ENCODE data around the gene LRRTM3. TPM values are rescaled to one million over a fixed set of nuclear protein-coding genes. Genes with fewer than 3 reads are reported as not detected.

LRRTM3 gene
- total and polyA plus RNA-seq, 2 experiments from 2014 or later: 0.21 to 0.37 TPM

DNA sequence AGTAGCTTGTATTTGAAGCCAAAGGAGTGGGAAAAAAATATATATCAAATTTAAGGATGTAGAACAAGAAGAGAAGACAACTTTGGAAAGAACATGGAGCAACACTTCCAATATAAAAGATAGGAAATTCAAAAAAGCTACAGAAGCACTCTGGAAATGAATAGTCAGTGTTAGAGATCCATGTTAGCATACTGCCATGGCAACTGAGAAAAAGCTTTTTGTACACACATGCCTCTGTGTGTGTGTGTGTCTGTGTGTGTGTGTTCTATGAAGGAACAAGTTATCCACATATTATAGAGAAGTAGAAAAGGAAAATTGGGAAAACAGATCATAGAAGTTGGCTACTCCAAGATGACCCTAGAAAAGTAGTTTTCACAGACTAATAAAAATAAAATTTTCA, 96.3 kb downstream of the LRRTM3 start:
- H3K4me3 ChIP-seq: no peak overlapping the region
- H3K79me2 ChIP-seq (replicated peaks; ENCODE audit: insufficient read depth): no peaks in the 10 kb centered on the region
- no peak overlapping the region for H2AFZ ChIP-seq
- H3K4me3 Mint-ChIP-seq: no peak overlapping the region
- no peaks in the 10 kb centered on the region for H3K36me3 Mint-ChIP-seq (ENCODE audit: low read depth)
- no peak for DNase-seq (ENCODE audit: low spot score)
- H3K4me1 Mint-ChIP-seq: peaks cover 3% of the 10 kb centered on the region; the same call in 2 of the 3 replicates
- no peaks in the 10 kb centered on the region for H3K4me1 ChIP-seq (ENCODE audit: insufficient read depth)
- no peaks in the 10 kb centered on the region for H3K36me3 ChIP-seq (ENCODE audit: insufficient read depth)
- no peaks in the 10 kb centered on the region for H4K20me1 ChIP-seq (replicated peaks; ENCODE audit: insufficient read depth)
- peaks cover 2% of the 10 kb centered on the region for H3K27me3 Mint-ChIP-seq (ENCODE audit: insufficient read depth, low read depth, poor library complexity)
- no peak for TF ChIP-seq EZH2phosphoT487 (IDR thresholded peaks at IDR 0.05; ENCODE audit: unreplicated experiment)
- TF ChIP-seq NANOG (IDR thresholded peaks at IDR 0.05; ENCODE audit: borderline replicate concordance): no peak
- TF ChIP-seq JUNB (IDR thresholded peaks at IDR 0.05; ENCODE audit: unreplicated experiment): no peak
- no peak for TF ChIP-seq ZNF331 (CRISPR knock-in tag; IDR thresholded peaks at IDR 0.05; ENCODE audit: low read depth)
- TF ChIP-seq ZNF114 (CRISPR knock-in tag; IDR thresholded peaks at IDR 0.05): no peak
- TF ChIP-seq, protein P1, sequence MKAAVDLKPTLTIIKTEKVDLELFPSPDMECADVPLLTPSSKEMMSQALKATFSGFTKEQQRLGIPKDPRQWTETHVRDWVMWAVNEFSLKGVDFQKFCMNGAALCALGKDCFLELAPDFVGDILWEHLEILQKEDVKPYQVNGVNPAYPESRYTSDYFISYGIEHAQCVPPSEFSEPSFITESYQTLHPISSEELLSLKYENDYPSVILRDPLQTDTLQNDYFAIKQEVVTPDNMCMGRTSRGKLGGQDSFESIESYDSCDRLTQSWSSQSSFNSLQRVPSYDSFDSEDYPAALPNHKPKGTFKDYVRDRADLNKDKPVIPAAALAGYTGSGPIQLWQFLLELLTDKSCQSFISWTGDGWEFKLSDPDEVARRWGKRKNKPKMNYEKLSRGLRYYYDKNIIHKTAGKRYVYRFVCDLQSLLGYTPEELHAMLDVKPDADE (IDR thresholded peaks at IDR 0.05): no peak
- no peak for TF ChIP-seq STAT1 (IDR thresholded peaks at IDR 0.05; ENCODE audit: unreplicated experiment)
- TF ChIP-seq, protein P2, sequence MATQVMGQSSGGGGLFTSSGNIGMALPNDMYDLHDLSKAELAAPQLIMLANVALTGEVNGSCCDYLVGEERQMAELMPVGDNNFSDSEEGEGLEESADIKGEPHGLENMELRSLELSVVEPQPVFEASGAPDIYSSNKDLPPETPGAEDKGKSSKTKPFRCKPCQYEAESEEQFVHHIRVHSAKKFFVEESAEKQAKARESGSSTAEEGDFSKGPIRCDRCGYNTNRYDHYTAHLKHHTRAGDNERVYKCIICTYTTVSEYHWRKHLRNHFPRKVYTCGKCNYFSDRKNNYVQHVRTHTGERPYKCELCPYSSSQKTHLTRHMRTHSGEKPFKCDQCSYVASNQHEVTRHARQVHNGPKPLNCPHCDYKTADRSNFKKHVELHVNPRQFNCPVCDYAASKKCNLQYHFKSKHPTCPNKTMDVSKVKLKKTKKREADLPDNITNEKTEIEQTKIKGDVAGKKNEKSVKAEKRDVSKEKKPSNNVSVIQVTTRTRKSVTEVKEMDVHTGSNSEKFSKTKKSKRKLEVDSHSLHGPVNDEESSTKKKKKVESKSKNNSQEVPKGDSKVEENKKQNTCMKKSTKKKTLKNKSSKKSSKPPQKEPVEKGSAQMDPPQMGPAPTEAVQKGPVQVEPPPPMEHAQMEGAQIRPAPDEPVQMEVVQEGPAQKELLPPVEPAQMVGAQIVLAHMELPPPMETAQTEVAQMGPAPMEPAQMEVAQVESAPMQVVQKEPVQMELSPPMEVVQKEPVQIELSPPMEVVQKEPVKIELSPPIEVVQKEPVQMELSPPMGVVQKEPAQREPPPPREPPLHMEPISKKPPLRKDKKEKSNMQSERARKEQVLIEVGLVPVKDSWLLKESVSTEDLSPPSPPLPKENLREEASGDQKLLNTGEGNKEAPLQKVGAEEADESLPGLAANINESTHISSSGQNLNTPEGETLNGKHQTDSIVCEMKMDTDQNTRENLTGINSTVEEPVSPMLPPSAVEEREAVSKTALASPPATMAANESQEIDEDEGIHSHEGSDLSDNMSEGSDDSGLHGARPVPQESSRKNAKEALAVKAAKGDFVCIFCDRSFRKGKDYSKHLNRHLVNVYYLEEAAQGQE (IDR thresholded peaks at IDR 0.05; ENCODE audit: unreplicated experiment): no peak
- no peak for TF ChIP-seq EZH2 (IDR thresholded peaks at IDR 0.05; ENCODE audit: low read depth, unreplicated experiment)
- TF ChIP-seq CREB1 (CRISPR knock-in tag; IDR thresholded peaks at IDR 0.05; ENCODE audit: low read depth): no peak
- TF ChIP-seq, protein P3, sequence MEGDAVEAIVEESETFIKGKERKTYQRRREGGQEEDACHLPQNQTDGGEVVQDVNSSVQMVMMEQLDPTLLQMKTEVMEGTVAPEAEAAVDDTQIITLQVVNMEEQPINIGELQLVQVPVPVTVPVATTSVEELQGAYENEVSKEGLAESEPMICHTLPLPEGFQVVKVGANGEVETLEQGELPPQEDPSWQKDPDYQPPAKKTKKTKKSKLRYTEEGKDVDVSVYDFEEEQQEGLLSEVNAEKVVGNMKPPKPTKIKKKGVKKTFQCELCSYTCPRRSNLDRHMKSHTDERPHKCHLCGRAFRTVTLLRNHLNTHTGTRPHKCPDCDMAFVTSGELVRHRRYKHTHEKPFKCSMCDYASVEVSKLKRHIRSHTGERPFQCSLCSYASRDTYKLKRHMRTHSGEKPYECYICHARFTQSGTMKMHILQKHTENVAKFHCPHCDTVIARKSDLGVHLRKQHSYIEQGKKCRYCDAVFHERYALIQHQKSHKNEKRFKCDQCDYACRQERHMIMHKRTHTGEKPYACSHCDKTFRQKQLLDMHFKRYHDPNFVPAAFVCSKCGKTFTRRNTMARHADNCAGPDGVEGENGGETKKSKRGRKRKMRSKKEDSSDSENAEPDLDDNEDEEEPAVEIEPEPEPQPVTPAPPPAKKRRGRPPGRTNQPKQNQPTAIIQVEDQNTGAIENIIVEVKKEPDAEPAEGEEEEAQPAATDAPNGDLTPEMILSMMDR (conservative IDR thresholded peaks at IDR 0.05; ENCODE audit: low read depth in 2 of 2): no peak
- TF ChIP-seq POLR2AphosphoS5 (IDR thresholded peaks at IDR 0.05; ENCODE audit: low read depth): no peak
- TF ChIP-seq, protein P4, sequence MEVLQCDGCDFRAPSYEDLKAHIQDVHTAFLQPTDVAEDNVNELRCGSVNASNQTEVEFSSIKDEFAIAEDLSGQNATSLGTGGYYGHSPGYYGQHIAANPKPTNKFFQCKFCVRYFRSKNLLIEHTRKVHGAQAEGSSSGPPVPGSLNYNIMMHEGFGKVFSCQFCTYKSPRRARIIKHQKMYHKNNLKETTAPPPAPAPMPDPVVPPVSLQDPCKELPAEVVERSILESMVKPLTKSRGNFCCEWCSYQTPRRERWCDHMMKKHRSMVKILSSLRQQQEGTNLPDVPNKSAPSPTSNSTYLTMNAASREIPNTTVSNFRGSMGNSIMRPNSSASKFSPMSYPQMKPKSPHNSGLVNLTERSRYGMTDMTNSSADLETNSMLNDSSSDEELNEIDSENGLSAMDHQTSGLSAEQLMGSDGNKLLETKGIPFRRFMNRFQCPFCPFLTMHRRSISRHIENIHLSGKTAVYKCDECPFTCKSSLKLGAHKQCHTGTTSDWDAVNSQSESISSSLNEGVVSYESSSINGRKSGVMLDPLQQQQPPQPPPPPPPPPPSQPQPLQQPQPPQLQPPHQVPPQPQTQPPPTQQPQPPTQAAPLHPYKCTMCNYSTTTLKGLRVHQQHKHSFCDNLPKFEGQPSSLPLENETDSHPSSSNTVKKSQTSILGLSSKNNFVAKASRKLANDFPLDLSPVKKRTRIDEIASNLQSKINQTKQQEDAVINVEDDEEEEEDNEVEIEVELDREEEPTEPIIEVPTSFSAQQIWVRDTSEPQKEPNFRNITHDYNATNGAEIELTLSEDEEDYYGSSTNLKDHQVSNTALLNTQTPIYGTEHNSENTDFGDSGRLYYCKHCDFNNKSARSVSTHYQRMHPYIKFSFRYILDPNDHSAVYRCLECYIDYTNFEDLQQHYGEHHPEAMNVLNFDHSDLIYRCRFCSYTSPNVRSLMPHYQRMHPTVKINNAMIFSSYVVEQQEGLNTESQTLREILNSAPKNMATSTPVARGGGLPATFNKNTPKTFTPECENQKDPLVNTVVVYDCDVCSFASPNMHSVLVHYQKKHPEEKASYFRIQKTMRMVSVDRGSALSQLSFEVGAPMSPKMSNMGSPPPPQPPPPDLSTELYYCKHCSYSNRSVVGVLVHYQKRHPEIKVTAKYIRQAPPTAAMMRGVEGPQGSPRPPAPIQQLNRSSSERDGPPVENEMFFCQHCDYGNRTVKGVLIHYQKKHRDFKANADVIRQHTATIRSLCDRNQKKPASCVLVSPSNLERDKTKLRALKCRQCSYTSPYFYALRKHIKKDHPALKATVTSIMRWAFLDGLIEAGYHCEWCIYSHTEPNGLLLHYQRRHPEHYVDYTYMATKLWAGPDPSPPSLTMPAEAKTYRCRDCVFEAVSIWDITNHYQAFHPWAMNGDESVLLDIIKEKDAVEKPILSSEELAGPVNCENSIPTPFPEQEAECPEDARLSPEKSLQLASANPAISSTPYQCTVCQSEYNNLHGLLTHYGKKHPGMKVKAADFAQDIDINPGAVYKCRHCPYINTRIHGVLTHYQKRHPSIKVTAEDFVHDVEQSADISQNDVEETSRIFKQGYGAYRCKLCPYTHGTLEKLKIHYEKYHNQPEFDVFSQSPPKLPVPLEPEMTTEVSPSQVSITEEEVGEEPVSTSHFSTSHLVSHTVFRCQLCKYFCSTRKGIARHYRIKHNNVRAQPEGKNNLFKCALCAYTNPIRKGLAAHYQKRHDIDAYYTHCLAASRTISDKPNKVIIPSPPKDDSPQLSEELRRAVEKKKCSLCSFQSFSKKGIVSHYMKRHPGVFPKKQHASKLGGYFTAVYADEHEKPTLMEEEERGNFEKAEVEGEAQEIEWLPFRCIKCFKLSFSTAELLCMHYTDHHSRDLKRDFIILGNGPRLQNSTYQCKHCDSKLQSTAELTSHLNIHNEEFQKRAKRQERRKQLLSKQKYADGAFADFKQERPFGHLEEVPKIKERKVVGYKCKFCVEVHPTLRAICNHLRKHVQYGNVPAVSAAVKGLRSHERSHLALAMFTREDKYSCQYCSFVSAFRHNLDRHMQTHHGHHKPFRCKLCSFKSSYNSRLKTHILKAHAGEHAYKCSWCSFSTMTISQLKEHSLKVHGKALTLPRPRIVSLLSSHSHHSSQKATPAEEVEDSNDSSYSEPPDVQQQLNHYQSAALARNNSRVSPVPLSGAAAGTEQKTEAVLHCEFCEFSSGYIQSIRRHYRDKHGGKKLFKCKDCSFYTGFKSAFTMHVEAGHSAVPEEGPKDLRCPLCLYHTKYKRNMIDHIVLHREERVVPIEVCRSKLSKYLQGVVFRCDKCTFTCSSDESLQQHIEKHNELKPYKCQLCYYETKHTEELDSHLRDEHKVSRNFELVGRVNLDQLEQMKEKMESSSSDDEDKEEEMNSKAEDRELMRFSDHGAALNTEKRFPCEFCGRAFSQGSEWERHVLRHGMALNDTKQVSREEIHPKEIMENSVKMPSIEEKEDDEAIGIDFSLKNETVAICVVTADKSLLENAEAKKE (CRISPR knock-in tag; IDR thresholded peaks at IDR 0.05): no peak
- no peaks in the 10 kb centered on the region for H3K27me3 ChIP-seq (ENCODE audit: insufficient read depth)
- H3K9me2 ChIP-seq (ENCODE audit: insufficient read depth): no peaks in the 10 kb centered on the region
- no peak for ATAC-seq
- H3K27ac Mint-ChIP-seq: no peak overlapping the region; the same call in 1 of the 2 replicates
- H3K9me3 Mint-ChIP-seq: no peaks in the 10 kb centered on the region; the same call in 2 of the 3 replicates
- no peak overlapping the region for H3K4me2 ChIP-seq
- no peaks in the 10 kb centered on the region for H3F3A ChIP-seq (replicated peaks; ENCODE audit: low read depth)
- no peak overlapping the region for H3K27ac ChIP-seq (ENCODE audit: low read depth)
